ENCODE data around the gene TGFB1I1.
A peak's percentile ranks its signal among the peaks of the same experiment; 100 is the strongest.
"Not testable (repeated sequence)": the region's sequence is repeated elsewhere in the genome, so short reads cannot be mapped to it uniquely, and the experiment has no call there.

TGFB1I1 gene

DNA sequence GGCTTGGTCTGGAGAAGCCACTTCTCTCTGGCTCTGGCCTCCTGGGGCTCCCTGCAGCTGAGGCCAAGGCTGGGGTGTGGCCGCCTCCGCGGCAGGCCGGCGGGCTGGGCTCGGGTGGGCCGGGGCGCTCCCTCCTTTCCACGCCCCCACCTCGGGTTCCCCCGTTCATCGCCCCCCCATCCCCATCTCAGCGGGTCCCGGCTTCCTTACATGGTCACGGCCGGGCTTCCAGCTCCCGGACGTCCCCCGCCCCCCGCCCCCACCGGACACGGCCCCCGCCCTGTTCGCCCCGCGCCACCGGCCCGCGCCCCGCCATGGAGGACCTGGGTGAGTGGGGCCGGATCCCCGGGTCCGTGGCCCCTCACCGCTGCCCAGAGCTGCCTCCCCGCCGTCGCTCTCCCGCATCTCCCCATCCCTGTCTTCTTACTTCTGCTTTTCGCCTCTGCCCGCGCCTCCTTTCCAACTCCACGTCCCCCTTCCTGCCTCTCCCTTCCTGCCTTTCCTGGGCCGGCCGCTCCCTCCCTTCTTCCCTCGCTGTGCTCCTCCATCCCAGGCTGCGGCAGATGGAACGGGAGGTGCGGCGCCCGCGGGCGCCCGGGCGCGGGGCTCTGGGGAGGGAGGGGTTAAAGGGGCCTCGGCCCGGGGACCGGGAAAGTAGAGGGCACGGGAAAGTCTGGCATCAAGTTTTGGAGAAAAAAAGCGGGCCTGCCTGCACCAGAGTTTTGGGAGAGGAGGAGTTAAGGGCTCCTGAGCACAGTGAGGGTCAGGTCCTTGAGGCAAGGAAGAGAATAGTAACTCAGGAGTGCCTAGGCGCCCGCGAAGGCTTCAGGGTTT, at the start of gene TGFB1I1:
TGFB1I1 (plus strand) TSS at position 278 of the 834 bp plus-strand sequence; CDS start at position 315, 37 bp downstream.
- peaks cover 22% of the 10 kb centered on the region for H3K4me1 Mint-ChIP-seq

GRCh38 chr16:31423241-31423640, 48.7 kb upstream of the TGFB1I1 start:
- H3K36me3 Mint-ChIP-seq: peaks cover 6% of the 10 kb centered on the region
- no peak for DNase-seq (ENCODE audit: low spot score in 2 of 2)
- no peak for ATAC-seq
- no peaks in the 10 kb centered on the region for H3K9me3 Mint-ChIP-seq
- no peak overlapping the region for H3K27ac Mint-ChIP-seq
- peaks cover 65% of the 10 kb centered on the region for H3K4me1 Mint-ChIP-seq
- peak overlapping the region; percentile 3 for H3K4me3 Mint-ChIP-seq

More for the DNA sequence above, at the start of gene TGFB1I1:
- ATAC-seq (no peak), DNase-seq (ENCODE audit: low spot score in 2 of 2) (no peak)
- Mint-ChIP-seq H3K9me3 (no peaks in the 10 kb centered on the region), H3K27ac (peak within 1 kb of the TSS; percentile 26), H3K4me3 (peak within 1 kb of the TSS; percentile 62), H3K36me3 (peaks cover 3% of the 10 kb centered on the region)

GRCh38 chr16:31423801-31424200, 48.2 kb upstream of the TGFB1I1 start:
- ATAC-seq (no peak), DNase-seq (ENCODE audit: low spot score in 2 of 2) (no peak)
- H3K27ac Mint-ChIP-seq: no peak overlapping the region
- no peaks in the 10 kb centered on the region for H3K9me3 Mint-ChIP-seq
- peaks cover 6% of the 10 kb centered on the region for H3K36me3 Mint-ChIP-seq
- peaks cover 63% of the 10 kb centered on the region for H3K4me1 Mint-ChIP-seq
- H3K4me3 Mint-ChIP-seq: peak overlapping the region; percentile 3

- Mint-ChIP-seq H3K4me1 (peaks cover 41% of the 10 kb centered on the region), H3K36me3 (no peaks in the 10 kb centered on the region), H3K4me3 (peak overlapping the region; percentile 25), H3K27ac (no peak overlapping the region), H3K9me3 (no peaks in the 10 kb centered on the region)
- DNase-seq (ENCODE audit: low spot score in 2 of 2) (peak; percentile 48 to 79), ATAC-seq (peak; percentile 61)
Measured at GRCh38 chr16:31427441-31428278, 44.3 kb upstream of the TGFB1I1 start.

- Mint-ChIP-seq H3K4me1 (peaks cover 35% of the 10 kb centered on the region), H3K4me3 (peak within 1 kb of the TSS; percentile 25), H3K27ac (no peak within 1 kb of the TSS), H3K36me3 (no peaks in the 10 kb centered on the region), H3K9me3 (no peaks in the 10 kb centered on the region)
- no peak for ATAC-seq
- DNase-seq (ENCODE audit: low spot score in 2 of 2): no peak
Measured at GRCh38 chr16:31428279-31428597, 43.7 kb upstream of the TGFB1I1 start, which contains the start of gene COX6A2. COX6A2 (minus strand) TSS chr16:31428360; CDS start chr16:31428325, 35 bp downstream.

- Mint-ChIP-seq H3K27ac (no peak overlapping the region), H3K9me3 (no peaks in the 10 kb centered on the region), H3K4me3 (no peak overlapping the region), H3K36me3 (no peaks in the 10 kb centered on the region), H3K4me1 (peaks cover 30% of the 10 kb centered on the region)
- ATAC-seq (peak; percentile 36), DNase-seq (ENCODE audit: low spot score in 2 of 2) (no peak)
Measured at GRCh38 chr16:31428638-31429247, 43.2 kb upstream of the TGFB1I1 start.

- Mint-ChIP-seq H3K27ac (no peak overlapping the region), H3K9me3 (no peaks in the 10 kb centered on the region), H3K36me3 (no peaks in the 10 kb centered on the region), H3K4me1 (peaks cover 25% of the 10 kb centered on the region), H3K4me3 (no peak overlapping the region)
- no peak for DNase-seq (ENCODE audit: low spot score in 2 of 2)
- ATAC-seq: peak; percentile 39
Measured at GRCh38 chr16:31429314-31429713, 42.6 kb upstream of the TGFB1I1 start.

- ATAC-seq (no peak), DNase-seq (ENCODE audit: low spot score in 2 of 2) (no peak)
- no peak overlapping the region for H3K27ac Mint-ChIP-seq
- no peak overlapping the region for H3K4me3 Mint-ChIP-seq
- H3K36me3 Mint-ChIP-seq: no peaks in the 10 kb centered on the region
- peaks cover 22% of the 10 kb centered on the region for H3K4me1 Mint-ChIP-seq
- no peaks in the 10 kb centered on the region for H3K9me3 Mint-ChIP-seq
Measured at GRCh38 chr16:31429796-31430195, 42.2 kb upstream of the TGFB1I1 start.

GRCh38 chr16:31430380-31431052, 41.4 kb upstream of the TGFB1I1 start:
- Mint-ChIP-seq H3K9me3 (no peaks in the 10 kb centered on the region), H3K27ac (no peak overlapping the region), H3K36me3 (no peaks in the 10 kb centered on the region), H3K4me1 (peaks cover 15% of the 10 kb centered on the region), H3K4me3 (no peak overlapping the region)
- peak; percentile 75 for ATAC-seq
- DNase-seq (ENCODE audit: low spot score in 2 of 2): no peak

- Mint-ChIP-seq H3K27ac (no peak overlapping the region), H3K4me1 (peaks cover 29% of the 10 kb centered on the region), H3K4me3 (no peak overlapping the region), H3K9me3 (no peaks in the 10 kb centered on the region), H3K36me3 (no peaks in the 10 kb centered on the region)
- ATAC-seq (no peak), DNase-seq (ENCODE audit: low spot score in 2 of 2) (no peak)
Measured at GRCh38 chr16:31435341-31436220, 36.4 kb upstream of the TGFB1I1 start.

GRCh38 chr16:31436221-31437045, 35.5 kb upstream of the TGFB1I1 start:
- Mint-ChIP-seq H3K36me3 (no peaks in the 10 kb centered on the region), H3K4me1 (peaks cover 26% of the 10 kb centered on the region), H3K9me3 (no peaks in the 10 kb centered on the region), H3K4me3 (no peak overlapping the region), H3K27ac (no peak overlapping the region)
- no peak for DNase-seq (ENCODE audit: low spot score in 2 of 2)
- no peak for ATAC-seq

GRCh38 chr16:31438414-31438813, 33.5 kb upstream of the TGFB1I1 start:
- H3K9me3 Mint-ChIP-seq: no peaks in the 10 kb centered on the region
- ATAC-seq: no peak
- no peak overlapping the region for H3K4me3 Mint-ChIP-seq
- H3K36me3 Mint-ChIP-seq: no peaks in the 10 kb centered on the region
- DNase-seq (ENCODE audit: low spot score in 2 of 2): no peak
- H3K27ac Mint-ChIP-seq: no peak overlapping the region
- H3K4me1 Mint-ChIP-seq: peaks cover 38% of the 10 kb centered on the region

GRCh38 chr16:31439023-31439422, 32.9 kb upstream of the TGFB1I1 start:
- H3K36me3 Mint-ChIP-seq; H3K27ac Mint-ChIP-seq; DNase-seq (ENCODE audit: low spot score in 2 of 2); H3K9me3 Mint-ChIP-seq: not testable (repeated sequence)
- Mint-ChIP-seq H3K4me1 (peaks cover 38% of the 10 kb centered on the region), H3K4me3 (peak overlapping the region; percentile 32)
- peak; percentile 66 for ATAC-seq

Data from stimulated activated effector memory CD8-positive, alpha-beta T cell treated with anti-CD3 and anti-CD28 coated beads, Interleukin-12 subunit alpha, Interleukin-12 subunit beta, amount 100 ng/mL, for 72 hours (primary cell).